Measurements from ENCODE around the gene NEB.

Gene NEB

DNA sequence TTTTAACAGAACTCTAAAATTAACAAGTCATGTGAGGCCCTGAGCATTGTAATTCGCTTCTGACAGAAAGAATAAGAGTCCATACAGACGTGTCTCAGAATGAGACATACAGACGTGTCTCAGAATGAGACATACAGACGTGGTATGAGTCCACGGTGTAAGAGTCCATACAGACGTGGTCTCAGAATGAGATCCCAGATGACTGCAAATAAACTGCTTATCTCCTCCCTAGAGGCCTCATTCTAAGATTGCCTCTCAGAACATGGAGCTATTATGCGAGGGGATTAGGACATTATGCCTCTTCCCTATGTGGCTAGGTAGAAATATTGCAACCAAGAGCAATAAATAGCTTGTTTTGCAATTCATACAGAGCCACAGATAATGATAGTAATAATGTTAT, 63.9 kb downstream of the NEB start:
- no peaks in the 10 kb centered on the region for H4K20me1 ChIP-seq (ENCODE audit: control insufficient read depth, insufficient read depth, low read depth, low read length)
- H3K27ac ChIP-seq (ENCODE audit: low read depth, low read length) = no peak overlapping the region
- H3K79me2 ChIP-seq (ENCODE audit: control insufficient read depth, low read length) = no peaks in the 10 kb centered on the region
- TF ChIP-seq, protein P1, sequence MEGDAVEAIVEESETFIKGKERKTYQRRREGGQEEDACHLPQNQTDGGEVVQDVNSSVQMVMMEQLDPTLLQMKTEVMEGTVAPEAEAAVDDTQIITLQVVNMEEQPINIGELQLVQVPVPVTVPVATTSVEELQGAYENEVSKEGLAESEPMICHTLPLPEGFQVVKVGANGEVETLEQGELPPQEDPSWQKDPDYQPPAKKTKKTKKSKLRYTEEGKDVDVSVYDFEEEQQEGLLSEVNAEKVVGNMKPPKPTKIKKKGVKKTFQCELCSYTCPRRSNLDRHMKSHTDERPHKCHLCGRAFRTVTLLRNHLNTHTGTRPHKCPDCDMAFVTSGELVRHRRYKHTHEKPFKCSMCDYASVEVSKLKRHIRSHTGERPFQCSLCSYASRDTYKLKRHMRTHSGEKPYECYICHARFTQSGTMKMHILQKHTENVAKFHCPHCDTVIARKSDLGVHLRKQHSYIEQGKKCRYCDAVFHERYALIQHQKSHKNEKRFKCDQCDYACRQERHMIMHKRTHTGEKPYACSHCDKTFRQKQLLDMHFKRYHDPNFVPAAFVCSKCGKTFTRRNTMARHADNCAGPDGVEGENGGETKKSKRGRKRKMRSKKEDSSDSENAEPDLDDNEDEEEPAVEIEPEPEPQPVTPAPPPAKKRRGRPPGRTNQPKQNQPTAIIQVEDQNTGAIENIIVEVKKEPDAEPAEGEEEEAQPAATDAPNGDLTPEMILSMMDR (IDR thresholded peaks at IDR 0.05; ENCODE audit: low read depth, low read length, poor library complexity, severe bottlenecking) = no peak
- no peak for TF ChIP-seq EZH2phosphoT487 (IDR thresholded peaks at IDR 0.05; ENCODE audit: borderline replicate concordance, low read length)
- H3F3A ChIP-seq (ENCODE audit: control insufficient read depth, insufficient read depth) = no peaks in the 10 kb centered on the region
- H3K27me3 ChIP-seq (ENCODE audit: control insufficient read depth, low read length) = 0 out of 2 replicates have a peak, but pooled peaks cover 3% of the 10 kb centered on the region
- no peak overlapping the region for H3K4me3 ChIP-seq (ENCODE audit: low read length)
- no peaks in the 10 kb centered on the region for H3K4me1 ChIP-seq (ENCODE audit: control insufficient read depth, low read length)
- no peaks in the 10 kb centered on the region for H3K36me3 ChIP-seq (ENCODE audit: control insufficient read depth, low read length)
- no peaks in the 10 kb centered on the region for H3K9me3 ChIP-seq (ENCODE audit: control insufficient read depth, insufficient read depth, low read length)
- no peak overlapping the region for H3K4me2 ChIP-seq (ENCODE audit: low read length)
- no peaks in the 10 kb centered on the region for H3K9me2 ChIP-seq (replicated peaks; ENCODE audit: control insufficient read depth, low read length)

DNA sequence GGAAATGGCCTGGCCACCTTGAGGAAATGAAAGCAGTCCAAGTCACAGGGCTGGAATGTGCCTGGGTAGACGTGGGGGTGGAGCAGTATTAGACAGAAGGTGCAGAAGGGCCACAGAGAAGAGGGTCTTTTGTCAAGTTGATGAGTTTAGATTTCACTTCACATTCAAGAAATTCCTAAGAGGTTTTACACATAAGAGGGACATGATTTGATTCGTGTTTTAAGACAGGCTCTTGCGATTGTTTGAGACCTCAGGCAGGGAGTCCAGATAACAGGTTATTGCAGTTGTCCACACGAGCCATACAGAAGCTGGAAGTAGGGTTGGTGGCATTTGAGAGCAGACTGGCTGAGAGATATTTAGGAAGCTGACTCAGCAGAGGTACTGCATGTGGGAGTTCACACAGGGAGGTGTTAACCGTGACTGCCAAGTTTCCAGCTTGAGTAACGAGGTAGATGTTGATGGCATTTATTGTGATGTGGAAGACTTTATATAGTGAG, 64.6 kb downstream of the NEB start:
- no peaks in the 10 kb centered on the region for H3F3A ChIP-seq (ENCODE audit: control insufficient read depth, insufficient read depth)
- H3K4me3 ChIP-seq (ENCODE audit: low read length) = no peak overlapping the region
- H4K20me1 ChIP-seq (ENCODE audit: control insufficient read depth, insufficient read depth, low read depth, low read length) = no peaks in the 10 kb centered on the region
- TF ChIP-seq EZH2phosphoT487 (IDR thresholded peaks at IDR 0.05; ENCODE audit: borderline replicate concordance, low read length) = no peak
- TF ChIP-seq, protein P1 (IDR thresholded peaks at IDR 0.05; ENCODE audit: low read depth, low read length, poor library complexity, severe bottlenecking) = no peak
- no peak overlapping the region for H3K4me2 ChIP-seq (ENCODE audit: low read length)
- H3K9me2 ChIP-seq (replicated peaks; ENCODE audit: control insufficient read depth, low read length) = no peaks in the 10 kb centered on the region
- H3K27ac ChIP-seq (ENCODE audit: low read depth, low read length) = no peak overlapping the region
- no peaks in the 10 kb centered on the region for H3K36me3 ChIP-seq (ENCODE audit: control insufficient read depth, low read length)
- H3K79me2 ChIP-seq (ENCODE audit: control insufficient read depth, low read length) = no peaks in the 10 kb centered on the region
- H3K9me3 ChIP-seq (ENCODE audit: control insufficient read depth, insufficient read depth, low read length) = no peaks in the 10 kb centered on the region
- H3K4me1 ChIP-seq (ENCODE audit: control insufficient read depth, low read length) = no peaks in the 10 kb centered on the region
- H3K27me3 ChIP-seq (ENCODE audit: control insufficient read depth, low read length) = no peaks in the 10 kb centered on the region

DNA sequence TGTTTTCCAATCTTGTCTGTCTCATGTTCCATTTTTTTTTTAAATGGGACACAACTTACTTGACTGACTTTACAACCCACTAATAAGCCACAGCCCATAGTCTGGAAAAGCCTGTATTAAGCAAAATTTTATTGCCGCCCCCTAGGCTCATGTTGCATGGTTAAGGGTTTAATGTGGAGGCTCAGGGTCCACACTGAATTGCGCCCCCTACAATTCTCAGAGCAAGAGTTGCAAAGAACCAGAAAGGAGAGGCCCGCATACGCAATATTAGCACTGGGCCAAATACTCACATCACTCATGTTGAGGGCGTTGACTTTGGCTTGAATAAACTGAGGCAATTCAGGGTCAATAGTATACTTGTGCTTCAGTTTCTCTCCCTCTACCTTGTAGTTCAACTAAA, 65.5 kb downstream of the NEB start:
- no peaks in the 10 kb centered on the region for H3K4me1 ChIP-seq (ENCODE audit: control insufficient read depth, low read length)
- no peaks in the 10 kb centered on the region for H3K36me3 ChIP-seq (ENCODE audit: control insufficient read depth, low read length)
- H4K20me1 ChIP-seq (ENCODE audit: control insufficient read depth, insufficient read depth, low read depth, low read length) = no peaks in the 10 kb centered on the region
- H3K27me3 ChIP-seq (ENCODE audit: control insufficient read depth, low read length) = no peaks in the 10 kb centered on the region
- no peak overlapping the region for H3K4me3 ChIP-seq (ENCODE audit: low read length)
- no peaks in the 10 kb centered on the region for H3K9me3 ChIP-seq (ENCODE audit: control insufficient read depth, insufficient read depth, low read length)
- H3F3A ChIP-seq (ENCODE audit: control insufficient read depth, insufficient read depth) = no peaks in the 10 kb centered on the region
- no peak for TF ChIP-seq EZH2phosphoT487 (IDR thresholded peaks at IDR 0.05; ENCODE audit: borderline replicate concordance, low read length)
- no peaks in the 10 kb centered on the region for H3K9me2 ChIP-seq (replicated peaks; ENCODE audit: control insufficient read depth, low read length)
- no peaks in the 10 kb centered on the region for H3K79me2 ChIP-seq (ENCODE audit: control insufficient read depth, low read length)
- H3K4me2 ChIP-seq (ENCODE audit: low read length) = no peak overlapping the region
- no peak overlapping the region for H3K27ac ChIP-seq (ENCODE audit: low read depth, low read length)

DNA sequence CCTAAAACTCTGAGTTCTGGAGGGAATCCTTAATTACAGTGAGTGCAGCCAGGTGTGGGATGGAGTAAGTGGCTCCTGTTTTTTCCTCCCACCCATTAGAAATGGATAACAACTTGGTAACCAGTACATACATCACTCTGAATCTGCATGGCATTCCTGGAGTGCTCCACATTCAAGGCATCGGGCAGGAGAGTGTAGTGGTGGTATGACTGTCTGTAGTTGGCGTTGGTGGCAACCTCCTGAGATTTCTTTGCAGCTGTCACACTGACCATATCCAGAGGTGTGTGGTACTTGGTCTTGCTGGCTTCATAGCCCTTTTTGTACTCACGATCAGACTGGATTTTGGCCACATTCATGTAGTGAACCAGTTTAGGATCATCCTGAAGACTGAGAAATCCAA, 68.3 kb downstream of the NEB start:
- Histone ChIP-seq H3K4me2 (ENCODE audit: low read length) (no peak overlapping the region), H3K27me3 (ENCODE audit: control insufficient read depth, low read length) (no peaks in the 10 kb centered on the region), H3F3A (ENCODE audit: control insufficient read depth, insufficient read depth) (no peaks in the 10 kb centered on the region), H3K36me3 (ENCODE audit: control insufficient read depth, low read length) (no peaks in the 10 kb centered on the region), H3K4me3 (ENCODE audit: low read length) (no peak overlapping the region), H3K9me3 (ENCODE audit: control insufficient read depth, insufficient read depth, low read length) (no peaks in the 10 kb centered on the region), H3K79me2 (ENCODE audit: control insufficient read depth, low read length) (no peaks in the 10 kb centered on the region), H3K9me2 (replicated peaks; ENCODE audit: control insufficient read depth, low read length) (no peaks in the 10 kb centered on the region), H3K4me1 (ENCODE audit: control insufficient read depth, low read length) (no peaks in the 10 kb centered on the region), H4K20me1 (ENCODE audit: control insufficient read depth, insufficient read depth, low read depth, low read length) (no peaks in the 10 kb centered on the region), H3K27ac (ENCODE audit: low read depth, low read length) (no peak overlapping the region)
- TF ChIP-seq, protein P1 (IDR thresholded peaks at IDR 0.05; ENCODE audit: low read depth, low read length, poor library complexity, severe bottlenecking) = no peak
- no peak for TF ChIP-seq EZH2phosphoT487 (IDR thresholded peaks at IDR 0.05; ENCODE audit: borderline replicate concordance, low read length)
